Measurements from ENCODE around the gene FZD1.

DNA sequence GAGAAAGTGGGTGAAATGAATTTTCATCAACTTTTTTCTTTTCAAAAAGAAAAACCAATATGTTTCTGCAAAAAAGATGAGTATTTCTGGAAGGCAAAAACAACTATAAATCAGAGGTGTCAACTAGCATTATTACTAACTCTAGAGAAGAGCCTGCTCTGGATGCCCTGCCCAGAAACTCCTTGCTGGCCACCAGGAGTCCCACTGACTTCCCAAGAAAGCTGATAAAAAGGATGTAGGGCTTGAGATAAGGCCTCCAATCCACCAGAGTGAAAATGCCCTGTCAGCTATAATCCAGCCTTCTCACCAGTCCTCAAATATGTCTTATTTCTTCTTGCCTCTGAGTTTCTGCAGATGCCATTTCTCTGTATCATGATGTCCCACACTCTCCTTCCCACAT, 16.7 kb upstream of the FZD1 start:
- TF ChIP-seq, protein P1, sequence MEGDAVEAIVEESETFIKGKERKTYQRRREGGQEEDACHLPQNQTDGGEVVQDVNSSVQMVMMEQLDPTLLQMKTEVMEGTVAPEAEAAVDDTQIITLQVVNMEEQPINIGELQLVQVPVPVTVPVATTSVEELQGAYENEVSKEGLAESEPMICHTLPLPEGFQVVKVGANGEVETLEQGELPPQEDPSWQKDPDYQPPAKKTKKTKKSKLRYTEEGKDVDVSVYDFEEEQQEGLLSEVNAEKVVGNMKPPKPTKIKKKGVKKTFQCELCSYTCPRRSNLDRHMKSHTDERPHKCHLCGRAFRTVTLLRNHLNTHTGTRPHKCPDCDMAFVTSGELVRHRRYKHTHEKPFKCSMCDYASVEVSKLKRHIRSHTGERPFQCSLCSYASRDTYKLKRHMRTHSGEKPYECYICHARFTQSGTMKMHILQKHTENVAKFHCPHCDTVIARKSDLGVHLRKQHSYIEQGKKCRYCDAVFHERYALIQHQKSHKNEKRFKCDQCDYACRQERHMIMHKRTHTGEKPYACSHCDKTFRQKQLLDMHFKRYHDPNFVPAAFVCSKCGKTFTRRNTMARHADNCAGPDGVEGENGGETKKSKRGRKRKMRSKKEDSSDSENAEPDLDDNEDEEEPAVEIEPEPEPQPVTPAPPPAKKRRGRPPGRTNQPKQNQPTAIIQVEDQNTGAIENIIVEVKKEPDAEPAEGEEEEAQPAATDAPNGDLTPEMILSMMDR (IDR thresholded peaks at IDR 0.05) = no peak
- TF ChIP-seq POLR2A (IDR thresholded peaks at IDR 0.05) (no peak), POLR2AphosphoS5 (IDR thresholded peaks at IDR 0.05) (no peak)
